ENCODE measurements around the gene PPP1R14C. TPM values are rescaled to one million over a fixed set of nuclear protein-coding genes. Genes with fewer than 3 reads are reported as not detected.

The PPP1R14C gene
- total RNA-seq = 1.2 TPM in 1 of 2 replicates, not detected in the other

GRCh38 chr6:150142670-150143515 lies at the start of gene PPP1R14C:
Gene PPP1R14C, plus strand, starts transcription at chr6:150143044. Its CDS starts 149 bp downstream, at chr6:150143193.

Other genes starting within 250 kb of the PPP1R14C start
- gene RAET1E, start 244.9 kb upstream of the PPP1R14C start, total RNA-seq = 0.06 TPM in 1 of 2 replicates, not detected in the other
- 1.9 and 2.8 TPM in 2 replicates for gene RAET1G, start 219.9 kb upstream of the PPP1R14C start, total RNA-seq
- gene ULBP2, start 201.0 kb upstream of the PPP1R14C start, total RNA-seq = 0.62 and 1.8 TPM in 2 replicates
- gene ULBP1, start 179.1 kb upstream of the PPP1R14C start, total RNA-seq = 0.06 and 0.10 TPM in 2 replicates
- not detected in 2 replicates for gene RAET1L, start 117.5 kb upstream of the PPP1R14C start, total RNA-seq
- gene ULBP3, start 73.9 kb upstream of the PPP1R14C start, total RNA-seq = 3.0 and 3.2 TPM in 2 replicates
- gene IYD, start 226.0 kb downstream of the PPP1R14C start, total RNA-seq = under 0.01 TPM in 1 of 2 replicates, not detected in the other